Subcutaneous abdominal adipose tissue (tissue), 5 donors: Measurements from ENCODE around the gene ZNF322.
"Not testable (repeated sequence)": the region's sequence is repeated elsewhere in the genome, so short reads cannot be mapped to it uniquely, and the experiment has no call there.

Source experiments
- H3K27ac ChIP-seq: one replicate; pipeline ENCODE4 v1.7.0; 2013; ENCODE audit warnings: low read depth, mild to moderate bottlenecking, inconsistent platforms, low read length, moderate library complexity
- H3K27me3 ChIP-seq, 5 donors: one replicate each; pipeline ENCODE4 v1.7.0; 2013; ENCODE audit warnings: low read length in 5 of 5, inconsistent platforms in 1 of 5; ENCODE audit not compliant: control insufficient read depth in 5 of 5, insufficient read depth in 4 of 5
- H3K36me3 ChIP-seq, 5 donors: one replicate each; pipeline ENCODE4 v1.7.0; 2013; ENCODE audit warnings: low read length in 5 of 5; ENCODE audit not compliant: control insufficient read depth in 5 of 5, insufficient read depth in 5 of 5
- H3K4me1 ChIP-seq, 5 donors: one replicate each; pipeline ENCODE4 v1.7.0; 2013; ENCODE audit warnings: low read length in 5 of 5, mild to moderate bottlenecking in 3 of 5, moderate library complexity in 1 of 5; ENCODE audit not compliant: control insufficient read depth in 5 of 5, insufficient read depth in 5 of 5
- H3K4me3 ChIP-seq, 5 donors: one replicate each; pipeline ENCODE4 v1.7.0; 2013; ENCODE audit warnings: low read length in 5 of 5, low read depth in 1 of 5
- H3K9ac ChIP-seq, 5 donors: one replicate each; pipeline ENCODE4 v1.7.0; 2013; ENCODE audit warnings: low read length in 5 of 5, mild to moderate bottlenecking in 4 of 5, moderate library complexity in 3 of 5
- H3K9me3 ChIP-seq, 5 donors: one replicate each; pipeline ENCODE4 v1.7.0; 2013; ENCODE audit warnings: low read length in 5 of 5; ENCODE audit not compliant: control insufficient read depth in 5 of 5
- donor health status: healthy.
- donor health status: healthy.
- donor health status: healthy.
- donor health status: healthy.
- donor health status: healthy.

Gene ZNF322

GRCh38 chr6:26659042-26659999, at the start of gene ZNF322:
Gene ZNF322, minus strand, starts transcription at chr6:26659746. Its CDS starts 21,193 bp downstream, at chr6:26638553.
- peaks cover 0 to 6% (median 2%) of the 10 kb centered on the region in 5 donors for H3K27me3 ChIP-seq

GRCh38 chr6:26705780-26706179, 46.2 kb upstream of the ZNF322 start:
- H3K4me1 ChIP-seq, H3K9ac ChIP-seq, H3K27ac ChIP-seq, H3K27me3 ChIP-seq, H3K9me3 ChIP-seq, H3K36me3 ChIP-seq, H3K4me3 ChIP-seq: not testable (repeated sequence)

More at GRCh38 chr6:26659042-26659999, at the start of gene ZNF322:
- peak within 1 kb of the TSS; percentile 85 for H3K27ac ChIP-seq
- peaks cover 1 to 13% (median 7%) of the 10 kb centered on the region in 5 donors for H3K36me3 ChIP-seq
- peaks cover 3 to 26% (median 22%) of the 10 kb centered on the region in 5 donors for H3K4me1 ChIP-seq
- H3K9ac ChIP-seq, result peak within 1 kb of the TSS; percentile 81 to 92 (median 89)
- H3K9me3 ChIP-seq, result no peaks in the 10 kb centered on the region
- peak within 1 kb of the TSS; percentile 81 to 95 (median 92) for H3K4me3 ChIP-seq

- H3K9ac ChIP-seq, H3K4me3 ChIP-seq, H3K27me3 ChIP-seq, H3K36me3 ChIP-seq, H3K27ac ChIP-seq, H3K4me1 ChIP-seq, H3K9me3 ChIP-seq: not testable (repeated sequence)
Measured at GRCh38 chr6:26705352-26705751, 45.8 kb upstream of the ZNF322 start.

GRCh38 chr6:26701023-26701747, 41.6 kb upstream of the ZNF322 start:
- H3K9ac ChIP-seq, H3K27ac ChIP-seq, H3K36me3 ChIP-seq, H3K27me3 ChIP-seq, H3K4me1 ChIP-seq, H3K9me3 ChIP-seq, H3K4me3 ChIP-seq: not testable (repeated sequence)

- not testable (repeated sequence) for H3K4me1 ChIP-seq, H3K9me3 ChIP-seq, H3K4me3 ChIP-seq, H3K36me3 ChIP-seq, H3K9ac ChIP-seq, H3K27ac ChIP-seq, H3K27me3 ChIP-seq
Measured at GRCh38 chr6:26697496-26697895, 38.0 kb upstream of the ZNF322 start.

GRCh38 chr6:26689324-26689947, 29.9 kb upstream of the ZNF322 start:
- not testable (repeated sequence) for H3K4me1 ChIP-seq, H3K27ac ChIP-seq, H3K4me3 ChIP-seq, H3K27me3 ChIP-seq, H3K36me3 ChIP-seq, H3K9ac ChIP-seq, H3K9me3 ChIP-seq

GRCh38 chr6:26682435-26683042, 23.0 kb upstream of the ZNF322 start:
- H3K9ac ChIP-seq, H3K4me3 ChIP-seq, H3K4me1 ChIP-seq, H3K27ac ChIP-seq, H3K27me3 ChIP-seq, H3K36me3 ChIP-seq, H3K9me3 ChIP-seq: not testable (repeated sequence)

- H3K36me3 ChIP-seq, H3K4me3 ChIP-seq, H3K9ac ChIP-seq, H3K27ac ChIP-seq, H3K9me3 ChIP-seq, H3K4me1 ChIP-seq, H3K27me3 ChIP-seq: not testable (repeated sequence)
Measured at GRCh38 chr6:26673287-26673686, 13.7 kb upstream of the ZNF322 start.

GRCh38 chr6:26670558-26670957, 11.0 kb upstream of the ZNF322 start:
- H3K9me3 ChIP-seq, H3K4me3 ChIP-seq, H3K27me3 ChIP-seq, H3K36me3 ChIP-seq, H3K9ac ChIP-seq, H3K27ac ChIP-seq, H3K4me1 ChIP-seq: not testable (repeated sequence)

GRCh38 chr6:26670003-26670402, 10.5 kb upstream of the ZNF322 start:
- not testable (repeated sequence) for H3K4me1 ChIP-seq, H3K4me3 ChIP-seq, H3K27ac ChIP-seq, H3K9me3 ChIP-seq, H3K9ac ChIP-seq, H3K27me3 ChIP-seq, H3K36me3 ChIP-seq
